DOHH2 (cell line): ENCODE measurements around the gene TTF1.

Experiments used
- CTCF ChIP-seq: fragments of 200-600 bp; sonication (generic); IDR thresholded peaks from one replicate; pipeline ENCODE4 v1.5.1; 2014; ENCODE audit warnings: antibody characterized with exemption, mild to moderate bottlenecking, low read depth, low read length; ENCODE audit not compliant: poor library complexity, severe bottlenecking
- EZH2phosphoT487 ChIP-seq: fragments of 200-600 bp; sonication (generic); IDR thresholded peaks from 2 replicates; pipeline ENCODE4 v1.6.1; 2017; ENCODE audit warnings: borderline replicate concordance, mild to moderate bottlenecking, antibody characterized with exemption, low read length, moderate library complexity, mixed read lengths

GRCh38 chr9:132381966-132382541 is 24.6 kb downstream of the TTF1 start:
- TF ChIP-seq CTCF (no peak), EZH2phosphoT487 (no peak)
